ENCODE results near the gene DEPP1. TPM values are rescaled to one million over a fixed set of nuclear protein-coding genes. Genes with fewer than 3 reads are reported as not detected.

DEPP1 gene
- total and polyA plus RNA-seq, 2 of the 13 experiments (the other 11 are each of a cell fraction or from before 2014, with no cell fraction given): 14.8 to 270 TPM

- TF ChIP-seq SOX13 (IDR thresholded peaks at IDR 0.05) (no peak), SOX13 (CRISPR knock-in tag; conservative IDR thresholded peaks at IDR 0.05 in 1 of 2, IDR thresholded peaks at IDR 0.05 in 1 of 2) (peak in 1 of 2 experiments; percentile 82; a peak in 2 of 4 replicates), TSC22D2 (CRISPR knock-in tag; IDR thresholded peaks at IDR 0.05; ENCODE audit: borderline replicate concordance) (no peak; the same call in none of the 2 replicates), FOXO4 (CRISPR knock-in tag; conservative IDR thresholded peaks at IDR 0.05) (no peak), REST (IDR thresholded peaks at IDR 0.05; ENCODE audit: borderline replicate concordance in 1 of 2, low read depth in 1 of 2, low read length in 2 of 2) (no peak), SOX6 (IDR thresholded peaks at IDR 0.05) (no peak), SOX6 (CRISPR knock-in tag; IDR thresholded peaks at IDR 0.05) (peak; percentile 85), MED13 (CRISPR knock-in tag; IDR thresholded peaks at IDR 0.05) (peak; percentile 25; the same call in 1 of the 2 replicates), ZNF546 (CRISPR knock-in tag; conservative IDR thresholded peaks at IDR 0.05) (peak; percentile 78), MAFG (CRISPR knock-in tag; IDR thresholded peaks at IDR 0.05) (no peak), ARNTL (CRISPR knock-in tag; IDR thresholded peaks at IDR 0.05) (peak; percentile 57; the same call in 1 of the 2 replicates), ZNF451 (CRISPR knock-in tag; IDR thresholded peaks at IDR 0.05) (0 out of 2 replicates have a peak, but pooled peaks have one; percentile 6), MLLT10 (CRISPR knock-in tag; IDR thresholded peaks at IDR 0.05) (no peak), ZNF749 (CRISPR knock-in tag; IDR thresholded peaks at IDR 0.05; ENCODE audit: borderline replicate concordance) (no peak), ZNF235 (CRISPR knock-in tag; IDR thresholded peaks at IDR 0.05; ENCODE audit: borderline replicate concordance) (no peak), TP53 (CRISPR knock-in tag; conservative IDR thresholded peaks at IDR 0.05) (no peak), PPARG (CRISPR knock-in tag; conservative IDR thresholded peaks at IDR 0.05) (peak; percentile 34; the same call in 1 of the 2 replicates), PHF8 (CRISPR knock-in tag; IDR thresholded peaks at IDR 0.05) (peak; percentile 49; the same call in 1 of the 2 replicates), ZNF670 (CRISPR knock-in tag; IDR thresholded peaks at IDR 0.05; ENCODE audit: borderline replicate concordance) (no peak; the same call in 1 of the 2 replicates), NFYB (CRISPR knock-in tag; IDR thresholded peaks at IDR 0.05) (peak; percentile 35), ZIK1 (CRISPR knock-in tag; IDR thresholded peaks at IDR 0.05; ENCODE audit: borderline replicate concordance, low read depth) (peak; percentile 71; the same call in 1 of the 2 replicates), ZNF883 (CRISPR knock-in tag; IDR thresholded peaks at IDR 0.05; ENCODE audit: not compliant biosample characterization) (peak; percentile 88), RELA (CRISPR knock-in tag; IDR thresholded peaks at IDR 0.05) (peak; percentile 66; the same call in 1 of the 2 replicates), MATR3 (CRISPR knock-in tag; IDR thresholded peaks at IDR 0.05) (no peak), ZNF674 (CRISPR knock-in tag; IDR thresholded peaks at IDR 0.05; ENCODE audit: low read depth) (no peak), DDIT3 (CRISPR knock-in tag; IDR thresholded peaks at IDR 0.05) (no peak)
Observed at GRCh38 chr10:44935201-44935965, 43.2 kb downstream of the DEPP1 start (continued).
